GM23338 (cell line): ENCODE data around the gene EIF2AK3. TPM values are rescaled to one million over a fixed set of nuclear protein-coding genes. Genes with fewer than 3 reads are reported as not detected.

Experiments
- ATAC-seq: fragments of 200-7000 bp; cut with Tn5 transposase; 3 replicates; pipeline ENCODE4 v1.9.1; 2020
- DNase-seq: peaks from one replicate; pipeline ENCODE4 v3.0.0-alpha.2; 2015; ENCODE audit warnings: low spot score
- H2AFZ ChIP-seq: fragments of 200-600 bp; sonication (generic); 2 replicates; pipeline ENCODE4 v1.8.0; 2016; ENCODE audit warnings: antibody characterized with exemption, mild to moderate bottlenecking, moderate library complexity
- H3F3A ChIP-seq: fragments of 200-600 bp; sonication (generic); replicated peaks from 2 replicates; pipeline ENCODE4 v1.8.0; 2017; ENCODE audit warnings: antibody characterized with exemption, mixed run types, low read depth
- H3K27ac ChIP-seq: fragments of 200-600 bp; sonication (generic); 2 replicates; pipeline ENCODE4 v1.6.1; 2016; ENCODE audit warnings: low read depth
- H3K27me3 ChIP-seq: fragments of 200-600 bp; sonication (generic); 2 replicates; pipeline ENCODE4 v1.8.0; 2016; ENCODE audit warnings: mild to moderate bottlenecking, mixed run types, moderate library complexity; ENCODE audit not compliant: insufficient read depth
- H3K36me3 ChIP-seq: fragments of 200-600 bp; sonication (generic); 2 replicates; pipeline ENCODE4 v1.8.0; 2016; ENCODE audit warnings: mild to moderate bottlenecking; ENCODE audit not compliant: insufficient read depth
- H3K4me1 ChIP-seq: fragments of 200-600 bp; sonication (generic); 2 replicates; pipeline ENCODE4 v1.8.0; 2016; ENCODE audit warnings: mild to moderate bottlenecking, moderate library complexity; ENCODE audit not compliant: insufficient read depth
- H3K4me2 ChIP-seq: fragments of 200-600 bp; sonication (generic); 2 replicates; pipeline ENCODE4 v1.7.1; 2017; ENCODE audit warnings: mixed run types
- H3K4me3 ChIP-seq: fragments of 200-600 bp; sonication (generic); 2 replicates; pipeline ENCODE4 v1.6.1; 2016; ENCODE audit warnings: mixed run types
- H3K79me2 ChIP-seq: fragments of 200-600 bp; sonication (generic); replicated peaks from 2 replicates; pipeline ENCODE4 v1.8.0; 2017; ENCODE audit warnings: mild to moderate bottlenecking; ENCODE audit not compliant: insufficient read depth
- H3K9me2 ChIP-seq: fragments of 200-600 bp; sonication (generic); 2 replicates; pipeline ENCODE4 v1.8.0; 2017; ENCODE audit not compliant: insufficient read depth
- H4K20me1 ChIP-seq: fragments of 200-600 bp; sonication (generic); replicated peaks from 2 replicates; pipeline ENCODE4 v1.8.0; 2017; ENCODE audit warnings: mild to moderate bottlenecking; ENCODE audit not compliant: insufficient read depth
- H3K27ac Mint-ChIP-seq: 2 replicates; pipeline ENCODE4 v1.8.0; 2020; ENCODE audit warnings: inconsistent platforms, mild to moderate bottlenecking, moderate library complexity, mixed read lengths
- H3K27me3 Mint-ChIP-seq: 3 replicates; pipeline ENCODE4 v1.8.0; 2022; ENCODE audit warnings: low read depth, mild to moderate bottlenecking, moderate library complexity, mixed read lengths, inconsistent platforms; ENCODE audit not compliant: insufficient read depth, poor library complexity
- H3K36me3 Mint-ChIP-seq: 3 replicates; pipeline ENCODE4 v1.8.0; 2021; ENCODE audit warnings: low read depth, mild to moderate bottlenecking, inconsistent platforms, moderate library complexity, mixed read lengths
- H3K4me1 Mint-ChIP-seq: 3 replicates; pipeline ENCODE4 v1.8.0; 2020; ENCODE audit warnings: mild to moderate bottlenecking, inconsistent platforms, mixed read lengths
- H3K4me3 Mint-ChIP-seq: 3 replicates; pipeline ENCODE4 v1.8.0; 2021; ENCODE audit warnings: moderate library complexity, mild to moderate bottlenecking, inconsistent platforms, mixed read lengths
- H3K9me3 Mint-ChIP-seq: 3 replicates; pipeline ENCODE4 v1.8.0; 2020; ENCODE audit warnings: moderate library complexity, mild to moderate bottlenecking, inconsistent platforms, mixed read lengths
- CREB1 ChIP-seq: fragments of 250-450 bp; sonication (Bioruptor Pico); IDR thresholded peaks from 2 replicates; pipeline ENCODE4 v1.5.0; 2020; ENCODE audit warnings: low read depth, mild to moderate bottlenecking, moderate library complexity
- CTCF ChIP-seq, 2 experiments: fragments of 200-600 bp in 1 of 2; sonication (generic) in 1 of 2; conservative IDR thresholded peaks; 2 replicates each; pipeline versions ENCODE4 v1.5.1 to v1.6.1; 2016 to 2017; ENCODE audit warnings: antibody characterized with exemption in 2 of 2, low read depth in 2 of 2, mild to moderate bottlenecking in 2 of 2, moderate library complexity in 1 of 2
- EZH2 ChIP-seq: fragments of 200-600 bp; sonication (generic); IDR thresholded peaks from one replicate; pipeline ENCODE4 v1.8.0; 2017; ENCODE audit warnings: antibody characterized with exemption, mild to moderate bottlenecking, low read depth; ENCODE audit not compliant: unreplicated experiment
- EZH2phosphoT487 ChIP-seq: fragments of 200-600 bp; sonication (generic); IDR thresholded peaks from one replicate; pipeline ENCODE4 v1.8.1; 2018; ENCODE audit warnings: antibody characterized with exemption; ENCODE audit not compliant: unreplicated experiment
- JUNB ChIP-seq: IDR thresholded peaks from one replicate; pipeline ENCODE4 v1.6.1; 2016; ENCODE audit warnings: antibody characterized with exemption; ENCODE audit not compliant: unreplicated experiment
- NANOG ChIP-seq: IDR thresholded peaks from 2 replicates; pipeline ENCODE4 v1.6.1; 2016; ENCODE audit warnings: antibody characterized with exemption, borderline replicate concordance
- POLR2AphosphoS5 ChIP-seq: IDR thresholded peaks from 2 replicates; pipeline ENCODE4 v1.6.1; 2016; ENCODE audit warnings: antibody characterized with exemption, low read depth
- REST ChIP-seq: IDR thresholded peaks from one replicate; pipeline ENCODE4 v1.6.1; 2018; ENCODE audit warnings: antibody characterized with exemption; ENCODE audit not compliant: unreplicated experiment
- STAT1 ChIP-seq: IDR thresholded peaks from one replicate; pipeline ENCODE4 v1.6.1; 2016; ENCODE audit warnings: antibody characterized with exemption; ENCODE audit not compliant: unreplicated experiment
- ZNF114 ChIP-seq: fragments of 250-450 bp; sonication (Bioruptor Pico); IDR thresholded peaks from 2 replicates; pipeline ENCODE4 v1.5.0; 2020; ENCODE audit warnings: mild to moderate bottlenecking, moderate library complexity
- ZNF331 ChIP-seq: fragments of 250-450 bp; sonication (Bioruptor Pico); IDR thresholded peaks from 2 replicates; pipeline ENCODE4 v1.5.0; 2020; ENCODE audit warnings: low read depth, mild to moderate bottlenecking, moderate library complexity
- ZNF462 ChIP-seq: fragments of 250-450 bp; sonication (Bioruptor Pico); IDR thresholded peaks from 2 replicates; pipeline ENCODE4 v1.5.0; 2020; ENCODE audit warnings: mild to moderate bottlenecking, moderate library complexity
- polyA plus RNA-seq: library from polyadenylated mRNA; unstranded; fragments of >200 nt; fragmentation: Nextera tagmentation; extraction: Ambion mirVana; gene quantifications from 2 replicates; pipeline ENCODE4 v1.2.1, GENCODE V29; 2016
- total RNA-seq: library from RNA; depleted of rRNA; stranded (reverse); fragments of >200 nt; shearing (Covaris generic); gene quantifications from 2 replicates; pipeline ENCODE4 v1.2.3, GENCODE V29; 2014

EIF2AK3 gene
- total and polyA plus RNA-seq, 2 experiments from 2014 or later, result 5.9 to 24.2 TPM

GRCh38 chr2:88658326-88658725, 31.1 kb upstream of the EIF2AK3 start:
- Histone ChIP-seq H3K27ac (peak overlapping the region; percentile 83; the same call in 1 of the 2 replicates), H3K36me3 (no peaks in the 10 kb centered on the region), H3K79me2 (no peaks in the 10 kb centered on the region), H3K9me2 (peaks cover 8% of the 10 kb centered on the region; the same call in 1 of the 2 replicates), H3K4me2 (peak overlapping the region; percentile 29; the same call in 1 of the 2 replicates), H3K4me1 (peaks cover 6% of the 10 kb centered on the region), H3K27me3 (no peaks in the 10 kb centered on the region), H3K4me3 (no peak overlapping the region), H4K20me1 (no peaks in the 10 kb centered on the region), H3F3A (0 out of 2 replicates have a peak, but pooled peaks cover 4% of the 10 kb centered on the region), H2AFZ (no peak overlapping the region)
- DNase-seq, result no peak
- Mint-ChIP-seq H3K27me3 (no peaks in the 10 kb centered on the region), H3K36me3 (no peaks in the 10 kb centered on the region), H3K9me3 (peaks cover under 1% of the 10 kb centered on the region; the same call in 1 of the 3 replicates), H3K27ac (peak overlapping the region; percentile 64), H3K4me1 (peaks cover 19% of the 10 kb centered on the region), H3K4me3 (no peak overlapping the region)
- no peak for ATAC-seq
- TF ChIP-seq ZNF331 (CRISPR knock-in tag) (no peak), ZNF114 (no peak), POLR2AphosphoS5 (no peak), EZH2 (no peak), CREB1 (CRISPR knock-in tag) (no peak), REST (no peak), CTCF (conservative IDR thresholded peaks at IDR 0.05; ENCODE audit: low read depth in 2 of 2) (no peak), STAT1 (no peak), EZH2phosphoT487 (no peak), NANOG (no peak), JUNB (no peak), ZNF462 (CRISPR knock-in tag) (no peak)
